Ovary (tissue), 3 donors: ENCODE data around the gene SF1.
A peak's percentile ranks its signal among the peaks of the same experiment; 100 is the strongest.

Experiments
- EP300 ChIP-seq: sonication (generic); formaldehyde crosslinking; IDR thresholded peaks from one replicate; pipeline ENCODE4 v1.6.1; 2017; ENCODE audit warnings: antibody characterized with exemption
- POLR2A ChIP-seq: fragments of 450-650 bp; IDR thresholded peaks from one replicate; pipeline ENCODE4 v1.6.1; 2017; ENCODE audit warnings: antibody characterized with exemption, mild to moderate bottlenecking, moderate library complexity
- TF ChIP-seq, protein P1 (sequence below), 3 donors: fragments of 450-650 bp in 2 of 3; fragments of 200-600 bp in 1 of 3; IDR thresholded peaks; one replicate each; pipeline versions ENCODE4 v1.5.1 to v1.8.0; 2016 to 2022; ENCODE audit warnings: antibody characterized with exemption in 3 of 3, mild to moderate bottlenecking in 1 of 3
- donor health status: DM: no; HTN: no; CAD: no.

DNA sequence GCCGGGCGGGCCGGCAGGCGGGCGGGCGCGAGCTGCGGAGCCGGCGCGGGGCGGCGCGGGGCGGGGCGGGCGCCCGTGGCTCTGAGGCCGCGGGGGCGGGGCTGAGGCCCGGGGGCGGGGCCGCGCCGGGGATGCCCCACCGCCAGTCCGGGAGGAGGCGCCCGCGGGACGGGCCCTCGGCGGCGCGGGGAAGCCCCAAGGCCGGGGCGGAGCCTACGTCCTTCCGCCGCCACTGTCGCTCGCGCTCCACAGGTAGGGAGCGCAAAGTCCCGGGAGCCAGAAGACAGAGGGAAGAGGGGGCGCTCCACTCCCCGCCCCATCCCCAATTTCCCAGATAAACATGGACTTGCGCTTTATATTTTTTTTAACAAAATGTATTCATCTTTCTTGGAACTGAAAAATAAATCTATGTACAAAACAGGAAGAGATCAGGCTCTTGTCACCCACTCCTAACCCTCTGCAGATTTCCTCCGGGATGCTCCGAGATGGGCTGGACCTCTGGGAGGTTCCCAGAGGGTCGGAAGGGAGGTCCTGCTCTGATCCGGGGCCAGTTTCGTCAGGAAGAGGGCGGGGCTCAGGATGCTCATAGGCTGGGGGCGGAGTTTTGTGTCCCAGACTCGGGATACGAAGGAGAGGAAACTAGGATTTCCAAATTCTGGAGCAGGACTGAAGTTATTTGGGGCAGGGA is 25.0 kb upstream of the SF1 start, which contains the start of gene MAP4K2:
- TF ChIP-seq, protein P1, sequence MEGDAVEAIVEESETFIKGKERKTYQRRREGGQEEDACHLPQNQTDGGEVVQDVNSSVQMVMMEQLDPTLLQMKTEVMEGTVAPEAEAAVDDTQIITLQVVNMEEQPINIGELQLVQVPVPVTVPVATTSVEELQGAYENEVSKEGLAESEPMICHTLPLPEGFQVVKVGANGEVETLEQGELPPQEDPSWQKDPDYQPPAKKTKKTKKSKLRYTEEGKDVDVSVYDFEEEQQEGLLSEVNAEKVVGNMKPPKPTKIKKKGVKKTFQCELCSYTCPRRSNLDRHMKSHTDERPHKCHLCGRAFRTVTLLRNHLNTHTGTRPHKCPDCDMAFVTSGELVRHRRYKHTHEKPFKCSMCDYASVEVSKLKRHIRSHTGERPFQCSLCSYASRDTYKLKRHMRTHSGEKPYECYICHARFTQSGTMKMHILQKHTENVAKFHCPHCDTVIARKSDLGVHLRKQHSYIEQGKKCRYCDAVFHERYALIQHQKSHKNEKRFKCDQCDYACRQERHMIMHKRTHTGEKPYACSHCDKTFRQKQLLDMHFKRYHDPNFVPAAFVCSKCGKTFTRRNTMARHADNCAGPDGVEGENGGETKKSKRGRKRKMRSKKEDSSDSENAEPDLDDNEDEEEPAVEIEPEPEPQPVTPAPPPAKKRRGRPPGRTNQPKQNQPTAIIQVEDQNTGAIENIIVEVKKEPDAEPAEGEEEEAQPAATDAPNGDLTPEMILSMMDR (IDR thresholded peaks at IDR 0.05): peak in 2 of 3 donors; percentile 35 to 41
- TF ChIP-seq POLR2A: peak; percentile 29
- TF ChIP-seq EP300: no peak
